ENCODE data around the gene PDCL3.

PDCL3 gene

GRCh38 chr2:100544911-100545596, 17.7 kb upstream of the PDCL3 start:
- no peak overlapping the region for H2BK12ac ChIP-seq (ENCODE audit: low read length)
- H3K36me3 ChIP-seq (ENCODE audit: control insufficient read depth in 1 of 2, insufficient read depth in 2 of 2, low read length in 2 of 2), result no peaks in the 10 kb centered on the region
- no peak overlapping the region for H2AFZ ChIP-seq (ENCODE audit: insufficient read depth, low read length, poor library complexity)
- no peaks in the 10 kb centered on the region for H3K4me1 ChIP-seq (ENCODE audit: control insufficient read depth in 1 of 2, insufficient read depth in 2 of 2, low read length in 2 of 2)
- no peak overlapping the region for H2BK120ac ChIP-seq (ENCODE audit: insufficient read depth, low read length, poor library complexity)
- H3K18ac ChIP-seq (ENCODE audit: low read length), result no peak overlapping the region
- H2BK5ac ChIP-seq (ENCODE audit: low read depth, low read length, poor library complexity), result no peak overlapping the region
- H3K27me3 ChIP-seq (ENCODE audit: insufficient read depth, low read length), result no peaks in the 10 kb centered on the region
- H3K4ac ChIP-seq (ENCODE audit: low read depth, low read length), result no peak overlapping the region
- no peak overlapping the region for H4K12ac ChIP-seq (ENCODE audit: low read depth, low read length)
- no peak overlapping the region for H3K23ac ChIP-seq (ENCODE audit: low read length)
- H3K79me2 ChIP-seq (ENCODE audit: control insufficient read depth, insufficient read depth, low read length, poor library complexity), result no peaks in the 10 kb centered on the region
- DNase-seq, result no peak
- H3K4me3 ChIP-seq (ENCODE audit: low read depth, low read length), result no peak overlapping the region
- no peak overlapping the region for H4K8ac ChIP-seq (ENCODE audit: low read depth, low read length)
- H3K27ac ChIP-seq (ENCODE audit: low read depth, low read length), result no peak overlapping the region
- no peak overlapping the region for H2AK5ac ChIP-seq (ENCODE audit: low read length)
- H4K91ac ChIP-seq (ENCODE audit: low read depth, low read length), result no peak overlapping the region
- H3K9ac ChIP-seq (ENCODE audit: low read length), result no peak overlapping the region
- no CpG with 5 or more reads among the region's 7 CpGs for WGBS (ENCODE audit: extremely low coverage, insufficient coverage, insufficient read length)
- H3K9me3 ChIP-seq (ENCODE audit: insufficient read depth, low read depth, low read length), result peaks cover 2% of the 10 kb centered on the region
- no peak overlapping the region for H3K14ac ChIP-seq (ENCODE audit: low read length)
- H3K4me2 ChIP-seq (ENCODE audit: low read length), result no peak overlapping the region
- H3K79me1 ChIP-seq (ENCODE audit: low read length), result no peaks in the 10 kb centered on the region

- H3K14ac ChIP-seq (ENCODE audit: low read length), result no peak overlapping the region
- H2BK120ac ChIP-seq (ENCODE audit: insufficient read depth, low read length, poor library complexity), result no peak overlapping the region
- H2AFZ ChIP-seq (ENCODE audit: insufficient read depth, low read length, poor library complexity), result no peak overlapping the region
- H3K36me3 ChIP-seq (ENCODE audit: control insufficient read depth in 1 of 2, insufficient read depth in 2 of 2, low read length in 2 of 2), result no peaks in the 10 kb centered on the region
- H3K4me3 ChIP-seq (ENCODE audit: low read depth, low read length), result no peak overlapping the region
- no peak overlapping the region for H3K23ac ChIP-seq (ENCODE audit: low read length)
- no peak overlapping the region for H4K12ac ChIP-seq (ENCODE audit: low read depth, low read length)
- no peak overlapping the region for H3K9ac ChIP-seq (ENCODE audit: low read length)
- H3K4me1 ChIP-seq (ENCODE audit: control insufficient read depth in 1 of 2, insufficient read depth in 2 of 2, low read length in 2 of 2), result no peaks in the 10 kb centered on the region
- H2BK5ac ChIP-seq (ENCODE audit: low read depth, low read length, poor library complexity), result no peak overlapping the region
- H3K27ac ChIP-seq (ENCODE audit: low read depth, low read length), result no peak overlapping the region
- WGBS (ENCODE audit: extremely low coverage, insufficient coverage, insufficient read length), result no CpG with 5 or more reads among the region's 4 CpGs
- no peaks in the 10 kb centered on the region for H3K79me2 ChIP-seq (ENCODE audit: control insufficient read depth, insufficient read depth, low read length, poor library complexity)
- no peak overlapping the region for H4K91ac ChIP-seq (ENCODE audit: low read depth, low read length)
- H3K79me1 ChIP-seq (ENCODE audit: low read length), result no peaks in the 10 kb centered on the region
- no peak overlapping the region for H3K18ac ChIP-seq (ENCODE audit: low read length)
- peaks cover 2% of the 10 kb centered on the region for H3K9me3 ChIP-seq (ENCODE audit: insufficient read depth, low read depth, low read length)
- no peak overlapping the region for H2BK12ac ChIP-seq (ENCODE audit: low read length)
- H3K27me3 ChIP-seq (ENCODE audit: insufficient read depth, low read length), result no peaks in the 10 kb centered on the region
- no peak overlapping the region for H4K8ac ChIP-seq (ENCODE audit: low read depth, low read length)
- H3K4me2 ChIP-seq (ENCODE audit: low read length), result no peak overlapping the region
- H2AK5ac ChIP-seq (ENCODE audit: low read length), result no peak overlapping the region
- H3K4ac ChIP-seq (ENCODE audit: low read depth, low read length), result no peak overlapping the region
- no peak for DNase-seq
Measured at GRCh38 chr2:100546469-100546868, 16.3 kb upstream of the PDCL3 start.

GRCh38 chr2:100548771-100549170, 14.0 kb upstream of the PDCL3 start:
- H3K79me2 ChIP-seq (ENCODE audit: control insufficient read depth, insufficient read depth, low read length, poor library complexity), result no peaks in the 10 kb centered on the region
- H3K4me2 ChIP-seq (ENCODE audit: low read length), result no peak overlapping the region
- H2AK5ac ChIP-seq (ENCODE audit: low read length), result no peak overlapping the region
- H4K8ac ChIP-seq (ENCODE audit: low read depth, low read length), result no peak overlapping the region
- no CpG with 5 or more reads among the region's 1 CpG for WGBS (ENCODE audit: extremely low coverage, insufficient coverage, insufficient read length)
- H3K23ac ChIP-seq (ENCODE audit: low read length), result peak overlapping the region; percentile 18
- H3K18ac ChIP-seq (ENCODE audit: low read length), result no peak overlapping the region
- no peak overlapping the region for H3K4ac ChIP-seq (ENCODE audit: low read depth, low read length)
- H4K12ac ChIP-seq (ENCODE audit: low read depth, low read length), result no peak overlapping the region
- no peak overlapping the region for H3K14ac ChIP-seq (ENCODE audit: low read length)
- no peaks in the 10 kb centered on the region for H3K27me3 ChIP-seq (ENCODE audit: insufficient read depth, low read length)
- no peak for DNase-seq
- no peaks in the 10 kb centered on the region for H3K79me1 ChIP-seq (ENCODE audit: low read length)
- H3K4me1 ChIP-seq (ENCODE audit: control insufficient read depth in 1 of 2, insufficient read depth in 2 of 2, low read length in 2 of 2), result no peaks in the 10 kb centered on the region
- H2BK12ac ChIP-seq (ENCODE audit: low read length), result no peak overlapping the region
- no peak overlapping the region for H4K91ac ChIP-seq (ENCODE audit: low read depth, low read length)
- no peak overlapping the region for H2AFZ ChIP-seq (ENCODE audit: insufficient read depth, low read length, poor library complexity)
- H3K27ac ChIP-seq (ENCODE audit: low read depth, low read length), result no peak overlapping the region
- no peaks in the 10 kb centered on the region for H3K36me3 ChIP-seq (ENCODE audit: control insufficient read depth in 1 of 2, insufficient read depth in 2 of 2, low read length in 2 of 2)
- peaks cover 2% of the 10 kb centered on the region for H3K9me3 ChIP-seq (ENCODE audit: insufficient read depth, low read depth, low read length)
- H2BK120ac ChIP-seq (ENCODE audit: insufficient read depth, low read length, poor library complexity), result no peak overlapping the region
- H3K9ac ChIP-seq (ENCODE audit: low read length), result no peak overlapping the region
- H2BK5ac ChIP-seq (ENCODE audit: low read depth, low read length, poor library complexity), result no peak overlapping the region
- H3K4me3 ChIP-seq (ENCODE audit: low read depth, low read length), result no peak overlapping the region

DNA sequence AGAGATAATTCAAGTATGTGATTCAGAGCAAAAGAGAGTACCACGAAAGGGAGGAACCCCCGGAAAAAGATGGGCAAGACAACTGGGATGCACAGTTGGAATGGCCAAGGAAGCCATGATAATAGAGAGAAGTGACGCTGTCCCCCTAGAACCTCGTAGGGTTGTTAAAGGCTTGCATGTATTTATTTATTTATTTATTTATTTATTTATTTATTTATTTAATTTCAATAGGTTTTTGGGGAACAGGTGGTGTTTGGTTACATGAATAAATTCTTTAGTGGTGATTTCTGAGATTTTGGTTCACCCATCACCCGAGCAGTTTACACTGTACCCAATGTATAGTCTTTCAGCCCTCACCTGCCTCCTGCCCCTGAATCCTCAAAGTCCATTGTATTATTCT, 11.5 kb upstream of the PDCL3 start:
- no peaks in the 10 kb centered on the region for H3K27me3 ChIP-seq (ENCODE audit: insufficient read depth, low read length)
- H3K4me2 ChIP-seq (ENCODE audit: low read length), result no peak overlapping the region
- DNase-seq, result no peak
- H3K4ac ChIP-seq (ENCODE audit: low read depth, low read length), result no peak overlapping the region
- no peaks in the 10 kb centered on the region for H3K79me2 ChIP-seq (ENCODE audit: control insufficient read depth, insufficient read depth, low read length, poor library complexity)
- no peak overlapping the region for H2AK5ac ChIP-seq (ENCODE audit: low read length)
- no peak overlapping the region for H2BK5ac ChIP-seq (ENCODE audit: low read depth, low read length, poor library complexity)
- no peaks in the 10 kb centered on the region for H3K79me1 ChIP-seq (ENCODE audit: low read length)
- H2AFZ ChIP-seq (ENCODE audit: insufficient read depth, low read length, poor library complexity), result no peak overlapping the region
- no peak overlapping the region for H3K18ac ChIP-seq (ENCODE audit: low read length)
- H3K4me3 ChIP-seq (ENCODE audit: low read depth, low read length), result no peak overlapping the region
- H4K8ac ChIP-seq (ENCODE audit: low read depth, low read length), result no peak overlapping the region
- no peak overlapping the region for H4K91ac ChIP-seq (ENCODE audit: low read depth, low read length)
- no peaks in the 10 kb centered on the region for H3K9me3 ChIP-seq (ENCODE audit: insufficient read depth, low read depth, low read length)
- no peak overlapping the region for H3K27ac ChIP-seq (ENCODE audit: low read depth, low read length)
- WGBS (ENCODE audit: extremely low coverage, insufficient coverage, insufficient read length), result no CpG with 5 or more reads among the region's 5 CpGs
- no peak overlapping the region for H4K12ac ChIP-seq (ENCODE audit: low read depth, low read length)
- no peaks in the 10 kb centered on the region for H3K4me1 ChIP-seq (ENCODE audit: control insufficient read depth in 1 of 2, insufficient read depth in 2 of 2, low read length in 2 of 2)
- H3K14ac ChIP-seq (ENCODE audit: low read length), result no peak overlapping the region
- H3K9ac ChIP-seq (ENCODE audit: low read length), result no peak overlapping the region
- no peaks in the 10 kb centered on the region for H3K36me3 ChIP-seq (ENCODE audit: control insufficient read depth in 1 of 2, insufficient read depth in 2 of 2, low read length in 2 of 2)
- no peak overlapping the region for H2BK12ac ChIP-seq (ENCODE audit: low read length)
- no peak overlapping the region for H2BK120ac ChIP-seq (ENCODE audit: insufficient read depth, low read length, poor library complexity)
- no peak overlapping the region for H3K23ac ChIP-seq (ENCODE audit: low read length)
